ENCODE data around the gene C12orf56. TPM values are rescaled to one million over a fixed set of nuclear protein-coding genes. Genes with fewer than 3 reads are reported as not detected.
A peak's percentile ranks its signal among the peaks of the same experiment; 100 is the strongest.

C12orf56 gene, protein sequence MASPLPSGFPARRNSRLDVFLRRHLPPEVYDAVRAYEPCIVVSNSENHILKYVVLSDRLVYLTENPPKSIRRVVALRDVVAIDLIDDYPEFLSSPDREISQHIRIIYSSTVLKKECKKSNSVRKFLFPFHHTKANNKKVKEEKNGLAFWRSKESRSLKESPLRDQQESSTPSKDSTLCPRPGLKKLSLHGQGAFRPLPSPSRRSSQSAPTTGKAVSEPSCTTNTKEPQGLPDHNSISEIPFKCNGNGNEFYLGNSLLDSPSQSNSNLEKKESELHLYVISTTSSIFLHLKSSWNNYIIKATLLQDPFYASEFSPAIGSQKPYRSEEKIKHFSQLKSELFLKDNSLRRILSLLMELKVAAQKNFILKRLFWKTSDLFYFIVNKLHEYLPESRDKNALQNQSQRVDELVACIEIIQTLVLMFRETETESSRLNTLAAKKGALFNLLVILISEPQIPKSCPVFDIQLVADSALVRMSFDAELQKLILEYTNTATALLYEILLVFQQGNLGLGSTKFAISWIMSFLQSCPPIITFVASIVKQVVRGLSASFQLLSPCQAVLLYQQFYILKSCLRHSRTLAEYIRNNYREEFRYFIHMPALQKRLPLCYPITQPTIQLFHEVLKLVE
- total RNA-seq (2022) = not detected in 2 replicates
- percentile 14 among the genes with signal in this experiment for Bru-seq, nascent RNA
- percentile 12 among the genes with signal in this experiment for BruChase-seq, experiment 1, labeled RNA remaining after a 6-hour chase
- percentile 12 among the genes with signal in this experiment for BruChase-seq, experiment 2, labeled RNA remaining after a 2-hour chase
- long read RNA-seq = 0 reads

DNA sequence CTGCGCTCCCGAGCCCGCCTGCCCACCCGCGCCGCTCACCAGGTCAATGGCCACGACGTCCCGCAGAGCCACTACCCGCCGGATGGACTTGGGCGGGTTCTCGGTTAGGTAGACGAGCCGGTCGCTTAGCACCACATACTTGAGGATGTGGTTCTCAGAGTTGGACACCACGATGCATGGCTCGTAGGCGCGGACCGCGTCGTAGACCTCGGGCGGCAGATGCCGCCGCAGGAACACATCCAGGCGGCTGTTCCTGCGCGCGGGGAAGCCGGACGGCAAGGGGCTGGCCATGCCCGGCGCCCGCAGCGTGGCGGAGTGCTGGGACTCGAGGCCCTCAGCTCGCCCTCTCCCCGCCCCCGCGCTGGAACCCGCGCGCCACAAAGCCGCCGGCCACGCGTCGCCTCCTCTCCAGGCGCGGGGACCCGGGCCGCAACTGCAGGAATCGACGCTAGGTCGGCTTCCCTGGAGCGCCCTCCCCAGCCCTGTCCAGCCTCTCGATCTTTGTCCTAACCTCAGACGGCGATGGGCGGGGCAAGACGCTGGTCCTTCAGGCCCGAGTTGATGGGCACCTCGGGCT lies at the start of gene C12orf56:
TSS of gene C12orf56 (minus strand) at position 484 of the 577 bp plus-strand sequence. CDS start at position 291, 193 bp downstream.
- no TSS peak for BruUV-seq (replicated peaks)
- intact Hi-C loops (cut with micrococcal nuclease) = no loop called here
- Mint-ChIP-seq H3K4me1 (ENCODE audit: insufficient read depth, unreplicated experiment) (peaks cover 14% of the 10 kb centered on the region), H3K27me3 (ENCODE audit: insufficient read depth, unreplicated experiment) (no peaks in the 10 kb centered on the region), H3K27ac (ENCODE audit: low read depth, unreplicated experiment) (no peak within 1 kb of the TSS), H3K9me3 (ENCODE audit: unreplicated experiment) (no peaks in the 10 kb centered on the region), H3K4me3 (ENCODE audit: unreplicated experiment) (no peak within 1 kb of the TSS), H3K36me3 (ENCODE audit: insufficient read depth, unreplicated experiment) (no peaks in the 10 kb centered on the region)
- POLR2A ChIA-PET = interaction anchor here (1.2 kb wide), 1 partner anchor 14 kb away, joined by 4 read pairs; the partner anchor contains the start of gene XPOT
- TF ChIP-seq, protein P1, sequence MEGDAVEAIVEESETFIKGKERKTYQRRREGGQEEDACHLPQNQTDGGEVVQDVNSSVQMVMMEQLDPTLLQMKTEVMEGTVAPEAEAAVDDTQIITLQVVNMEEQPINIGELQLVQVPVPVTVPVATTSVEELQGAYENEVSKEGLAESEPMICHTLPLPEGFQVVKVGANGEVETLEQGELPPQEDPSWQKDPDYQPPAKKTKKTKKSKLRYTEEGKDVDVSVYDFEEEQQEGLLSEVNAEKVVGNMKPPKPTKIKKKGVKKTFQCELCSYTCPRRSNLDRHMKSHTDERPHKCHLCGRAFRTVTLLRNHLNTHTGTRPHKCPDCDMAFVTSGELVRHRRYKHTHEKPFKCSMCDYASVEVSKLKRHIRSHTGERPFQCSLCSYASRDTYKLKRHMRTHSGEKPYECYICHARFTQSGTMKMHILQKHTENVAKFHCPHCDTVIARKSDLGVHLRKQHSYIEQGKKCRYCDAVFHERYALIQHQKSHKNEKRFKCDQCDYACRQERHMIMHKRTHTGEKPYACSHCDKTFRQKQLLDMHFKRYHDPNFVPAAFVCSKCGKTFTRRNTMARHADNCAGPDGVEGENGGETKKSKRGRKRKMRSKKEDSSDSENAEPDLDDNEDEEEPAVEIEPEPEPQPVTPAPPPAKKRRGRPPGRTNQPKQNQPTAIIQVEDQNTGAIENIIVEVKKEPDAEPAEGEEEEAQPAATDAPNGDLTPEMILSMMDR (IDR thresholded peaks at IDR 0.05; ENCODE audit: unreplicated experiment) = no peak
- CTCF ChIA-PET = interaction anchor here (0.6 to 0.7 kb wide), 5 partner anchors 12 to 589 kb away, joined by 3 to 5 read pairs (median 4); no protein-coding TSS in a partner anchor
- no peak for DNase-seq (ENCODE audit: unreplicated experiment)

DNA sequence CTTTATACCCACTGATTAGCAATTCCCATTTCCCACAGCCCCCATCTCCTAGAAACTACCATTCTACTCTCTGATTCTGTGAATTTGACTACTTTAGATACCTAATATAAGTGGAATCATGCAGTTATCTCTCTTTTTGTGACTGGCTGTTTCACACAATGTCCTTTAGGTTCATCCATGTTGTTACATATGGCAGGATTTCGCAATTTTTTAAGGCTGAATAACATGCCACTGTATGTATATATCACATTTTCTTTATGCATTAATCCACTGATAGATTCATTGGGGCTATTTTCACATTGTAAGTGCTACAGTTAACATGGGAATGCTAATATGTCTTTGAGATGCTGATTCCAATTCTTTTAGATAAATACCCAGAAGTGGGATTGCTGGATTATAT lies 49.5 kb upstream of the C12orf56 start:
- intact Hi-C loops (cut with micrococcal nuclease) = no loop called here
- ChIA-PET POLR2A (interaction anchor here (1.5 kb wide), 1 partner anchor 11 kb away, joined by 7 read pairs; no protein-coding TSS in a partner anchor), CTCF (interaction anchor here (0.8 kb wide), 1 partner anchor 10 kb away, joined by 4 read pairs; no protein-coding TSS in a partner anchor)
- no peaks in the 10 kb centered on the region for H3K9me3 Mint-ChIP-seq (ENCODE audit: unreplicated experiment)
- no peaks in the 10 kb centered on the region for H3K27me3 Mint-ChIP-seq (ENCODE audit: insufficient read depth, unreplicated experiment)
- TF ChIP-seq, protein P1 (IDR thresholded peaks at IDR 0.05; ENCODE audit: unreplicated experiment) = no peak
- no TSS peak for BruUV-seq (replicated peaks)
- H3K36me3 Mint-ChIP-seq (ENCODE audit: insufficient read depth, unreplicated experiment) = peaks cover 93% of the 10 kb centered on the region
- H3K27ac Mint-ChIP-seq (ENCODE audit: low read depth, unreplicated experiment) = no peak overlapping the region
- H3K4me3 Mint-ChIP-seq (ENCODE audit: unreplicated experiment) = no peak overlapping the region
- H3K4me1 Mint-ChIP-seq (ENCODE audit: insufficient read depth, unreplicated experiment) = peaks cover 7% of the 10 kb centered on the region
- no peak for DNase-seq (ENCODE audit: unreplicated experiment)

DNA sequence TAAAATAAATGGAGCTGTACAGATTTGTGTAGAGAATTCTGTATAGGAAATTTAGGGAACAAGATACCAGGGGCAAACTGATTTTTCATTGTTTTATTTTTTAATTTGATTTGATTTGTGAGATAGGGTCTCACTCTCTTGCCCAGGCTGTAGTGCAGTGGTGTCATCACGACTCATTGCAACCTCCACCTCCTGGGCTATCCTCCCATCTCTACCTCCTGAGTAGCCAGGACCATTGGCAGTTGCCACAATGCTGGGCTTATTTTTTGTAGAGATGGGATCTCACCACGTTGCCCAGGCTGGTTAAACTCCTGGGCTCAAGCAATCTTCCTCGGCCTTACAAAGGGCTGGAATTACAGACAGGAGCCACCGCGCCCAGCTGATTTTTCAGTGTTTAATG lies 43.4 kb upstream of the C12orf56 start:
- peaks cover 7% of the 10 kb centered on the region for H3K4me1 Mint-ChIP-seq (ENCODE audit: insufficient read depth, unreplicated experiment)
- H3K27ac Mint-ChIP-seq (ENCODE audit: low read depth, unreplicated experiment) = no peak overlapping the region
- H3K27me3 Mint-ChIP-seq (ENCODE audit: insufficient read depth, unreplicated experiment) = no peaks in the 10 kb centered on the region
- peaks cover 100% of the 10 kb centered on the region for H3K36me3 Mint-ChIP-seq (ENCODE audit: insufficient read depth, unreplicated experiment)
- CTCF ChIA-PET = no interaction called here
- H3K9me3 Mint-ChIP-seq (ENCODE audit: unreplicated experiment) = no peaks in the 10 kb centered on the region
- TF ChIP-seq, protein P1 (IDR thresholded peaks at IDR 0.05; ENCODE audit: unreplicated experiment) = no peak
- intact Hi-C loops (cut with micrococcal nuclease) = no loop called here
- H3K4me3 Mint-ChIP-seq (ENCODE audit: unreplicated experiment) = no peak overlapping the region
- POLR2A ChIA-PET = no interaction called here
- DNase-seq (ENCODE audit: unreplicated experiment) = no peak
- no TSS peak for BruUV-seq (replicated peaks)

Measured in MCF 10A (cell line).